HFFc6 (cell line): ENCODE results near the gene TTC33. TPM values are rescaled to one million over a fixed set of nuclear protein-coding genes. Genes with fewer than 3 reads are reported as not detected.
A peak's percentile ranks its signal among the peaks of the same experiment; 100 is the strongest.

Experiments
- DNase-seq: peaks from one replicate; pipeline ENCODE4 v3.0.0-alpha.2; 2018
- H3K27ac Mint-ChIP-seq: 2 replicates; pipeline ENCODE4 v1.8.0; 2020; ENCODE audit warnings: mild to moderate bottlenecking, mixed read lengths
- H3K27me3 Mint-ChIP-seq: 2 replicates; pipeline ENCODE4 v1.8.0; 2021; ENCODE audit warnings: mild to moderate bottlenecking, moderate library complexity, mixed read lengths; ENCODE audit not compliant: insufficient read depth
- H3K36me3 Mint-ChIP-seq: 2 replicates; pipeline ENCODE4 v1.8.0; 2021; ENCODE audit warnings: low read depth, mixed read lengths
- H3K4me1 Mint-ChIP-seq: 2 replicates; pipeline ENCODE4 v1.8.0; 2020; ENCODE audit warnings: low read depth, mixed read lengths
- H3K4me3 Mint-ChIP-seq: 2 replicates; pipeline ENCODE4 v1.8.0; 2020; ENCODE audit warnings: mild to moderate bottlenecking, moderate library complexity, mixed read lengths
- H3K9me3 Mint-ChIP-seq: 2 replicates; pipeline ENCODE4 v1.8.0; 2020; ENCODE audit warnings: mild to moderate bottlenecking, mixed read lengths
- CTCF ChIP-seq: fragments of 200-600 bp; sonication (generic); IDR thresholded peaks from 2 replicates; pipeline ENCODE4 v1.5.0; 2021; ENCODE audit warnings: antibody characterized with exemption, mild to moderate bottlenecking
- total RNA-seq, 6 experiments: library from RNA; stranded (reverse); fragmentation: NEBNext Ultra II Directional; extraction: Animal tissue kit (Norgen Biotek cat#: 25700); gene quantifications; 2 replicates in 1 of 6; 3 replicates in 5 of 6; pipeline ENCODE4 v1.2.3, GENCODE V29; 2021

TTC33 gene
- total RNA-seq, 6 experiments from 2014 or later = 8.6 to 11.3 (median 9.8) TPM

GRCh38 chr5:40572937-40573336 lies 182.8 kb downstream of the TTC33 start:
- Mint-ChIP-seq H3K9me3 (no peaks in the 10 kb centered on the region), H3K27ac (peak overlapping the region; percentile 62), H3K4me1 (peaks cover 54% of the 10 kb centered on the region), H3K27me3 (peaks cover under 1% of the 10 kb centered on the region; the same call in 1 of the 2 replicates), H3K4me3 (no peak overlapping the region), H3K36me3 (no peaks in the 10 kb centered on the region; the same call in 1 of the 2 replicates)
- TF ChIP-seq CTCF = no peak
- peak; percentile 18 for DNase-seq

- no peak for DNase-seq
- no peaks in the 10 kb centered on the region for H3K9me3 Mint-ChIP-seq
- H3K36me3 Mint-ChIP-seq = no peaks in the 10 kb centered on the region; the same call in 1 of the 2 replicates
- H3K27ac Mint-ChIP-seq = no peak overlapping the region
- H3K4me3 Mint-ChIP-seq = no peak overlapping the region
- peaks cover 50% of the 10 kb centered on the region for H3K4me1 Mint-ChIP-seq
- H3K27me3 Mint-ChIP-seq = no peaks in the 10 kb centered on the region
- TF ChIP-seq CTCF = no peak
Observed at GRCh38 chr5:40572391-40572790, 183.4 kb downstream of the TTC33 start.

GRCh38 chr5:40571729-40572128 lies 184.0 kb downstream of the TTC33 start:
- H3K27me3 Mint-ChIP-seq = no peaks in the 10 kb centered on the region
- no peak for TF ChIP-seq CTCF
- DNase-seq = no peak
- no peaks in the 10 kb centered on the region for H3K9me3 Mint-ChIP-seq
- no peak overlapping the region for H3K27ac Mint-ChIP-seq
- peaks cover 50% of the 10 kb centered on the region for H3K4me1 Mint-ChIP-seq
- no peak overlapping the region for H3K4me3 Mint-ChIP-seq
- H3K36me3 Mint-ChIP-seq = no peaks in the 10 kb centered on the region; the same call in 1 of the 2 replicates

GRCh38 chr5:40570408-40571129 lies 185.2 kb downstream of the TTC33 start:
- peak; percentile 58 for DNase-seq
- peak overlapping the region; percentile 40 for H3K4me3 Mint-ChIP-seq
- no peaks in the 10 kb centered on the region for H3K27me3 Mint-ChIP-seq
- H3K36me3 Mint-ChIP-seq = peaks cover 6% of the 10 kb centered on the region
- TF ChIP-seq CTCF = no peak
- H3K4me1 Mint-ChIP-seq = peaks cover 50% of the 10 kb centered on the region
- H3K27ac Mint-ChIP-seq = peak overlapping the region; percentile 48; the same call in 1 of the 2 replicates
- H3K9me3 Mint-ChIP-seq = no peaks in the 10 kb centered on the region

GRCh38 chr5:40569546-40570270 lies 186.1 kb downstream of the TTC33 start:
- H3K27ac Mint-ChIP-seq = peak overlapping the region; percentile 48; the same call in 1 of the 2 replicates
- H3K9me3 Mint-ChIP-seq = no peaks in the 10 kb centered on the region
- TF ChIP-seq CTCF = no peak
- H3K27me3 Mint-ChIP-seq = no peaks in the 10 kb centered on the region
- H3K4me3 Mint-ChIP-seq = peak overlapping the region; percentile 2; the same call in 1 of the 2 replicates
- peaks cover 6% of the 10 kb centered on the region for H3K36me3 Mint-ChIP-seq
- no peak for DNase-seq
- peaks cover 50% of the 10 kb centered on the region for H3K4me1 Mint-ChIP-seq
